Pericardium fibroblast (primary cell): ENCODE results near the gene RBM46. TPM values are rescaled to one million over a fixed set of nuclear protein-coding genes. Genes with fewer than 3 reads are reported as not detected.

Source experiments
- total RNA-seq: library from RNA; depleted of rRNA; stranded (reverse); fragments of >200 nt; gene quantifications from 2 replicates; pipeline ENCODE4 v1.2.3, GENCODE V29; 2015

Gene RBM46, protein sequence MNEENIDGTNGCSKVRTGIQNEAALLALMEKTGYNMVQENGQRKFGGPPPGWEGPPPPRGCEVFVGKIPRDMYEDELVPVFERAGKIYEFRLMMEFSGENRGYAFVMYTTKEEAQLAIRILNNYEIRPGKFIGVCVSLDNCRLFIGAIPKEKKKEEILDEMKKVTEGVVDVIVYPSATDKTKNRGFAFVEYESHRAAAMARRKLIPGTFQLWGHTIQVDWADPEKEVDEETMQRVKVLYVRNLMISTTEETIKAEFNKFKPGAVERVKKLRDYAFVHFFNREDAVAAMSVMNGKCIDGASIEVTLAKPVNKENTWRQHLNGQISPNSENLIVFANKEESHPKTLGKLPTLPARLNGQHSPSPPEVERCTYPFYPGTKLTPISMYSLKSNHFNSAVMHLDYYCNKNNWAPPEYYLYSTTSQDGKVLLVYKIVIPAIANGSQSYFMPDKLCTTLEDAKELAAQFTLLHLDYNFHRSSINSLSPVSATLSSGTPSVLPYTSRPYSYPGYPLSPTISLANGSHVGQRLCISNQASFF
- total RNA-seq = 0.34 TPM in 1 of 2 replicates, not detected in the other

DNA sequence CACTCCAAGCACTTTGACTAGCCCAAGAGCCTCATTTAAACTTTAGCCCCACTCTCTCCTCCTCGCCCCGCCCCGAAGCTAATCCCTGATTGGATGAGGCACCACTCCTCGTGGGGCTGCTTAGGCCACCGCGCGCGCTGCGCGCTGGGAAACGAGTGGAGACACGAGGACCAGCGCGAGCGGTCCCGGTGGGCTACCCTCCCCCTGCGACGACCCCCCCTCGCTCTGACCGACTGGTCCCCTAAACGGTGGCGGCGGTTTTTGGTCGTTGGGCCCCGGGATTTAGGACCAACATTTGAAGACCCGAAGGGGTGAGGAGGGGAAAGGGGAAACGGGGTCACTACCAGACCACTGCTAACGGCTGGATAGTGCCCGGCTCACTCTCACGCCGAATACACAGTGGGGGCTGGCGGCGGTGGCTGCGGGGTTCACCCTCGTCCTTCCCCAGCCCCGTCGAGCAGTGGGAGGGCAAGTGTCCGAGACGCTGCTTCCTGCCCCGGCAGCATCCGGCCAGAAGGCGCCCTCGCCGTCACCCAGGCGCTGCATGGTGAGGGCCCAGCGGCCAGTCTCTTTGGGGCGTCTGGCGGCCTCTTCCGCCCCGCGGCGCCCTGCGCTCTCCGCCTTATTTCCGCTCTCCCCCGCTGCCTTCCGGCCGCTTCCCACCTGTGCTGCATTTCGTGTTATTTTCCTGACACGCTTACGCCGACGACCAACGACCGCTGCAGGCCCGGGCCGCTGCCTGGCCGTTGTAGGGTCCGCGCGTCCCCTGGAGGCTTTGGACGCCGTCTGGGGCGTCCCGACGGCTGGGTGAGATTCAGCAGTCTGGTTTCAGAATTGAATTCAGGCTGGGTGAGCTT lies at the start of gene RBM46:
TSS of gene RBM46 (plus strand) at position 147 of the 857 bp plus-strand sequence. CDS start 15,481 bp downstream, outside the sequence.

DNA sequence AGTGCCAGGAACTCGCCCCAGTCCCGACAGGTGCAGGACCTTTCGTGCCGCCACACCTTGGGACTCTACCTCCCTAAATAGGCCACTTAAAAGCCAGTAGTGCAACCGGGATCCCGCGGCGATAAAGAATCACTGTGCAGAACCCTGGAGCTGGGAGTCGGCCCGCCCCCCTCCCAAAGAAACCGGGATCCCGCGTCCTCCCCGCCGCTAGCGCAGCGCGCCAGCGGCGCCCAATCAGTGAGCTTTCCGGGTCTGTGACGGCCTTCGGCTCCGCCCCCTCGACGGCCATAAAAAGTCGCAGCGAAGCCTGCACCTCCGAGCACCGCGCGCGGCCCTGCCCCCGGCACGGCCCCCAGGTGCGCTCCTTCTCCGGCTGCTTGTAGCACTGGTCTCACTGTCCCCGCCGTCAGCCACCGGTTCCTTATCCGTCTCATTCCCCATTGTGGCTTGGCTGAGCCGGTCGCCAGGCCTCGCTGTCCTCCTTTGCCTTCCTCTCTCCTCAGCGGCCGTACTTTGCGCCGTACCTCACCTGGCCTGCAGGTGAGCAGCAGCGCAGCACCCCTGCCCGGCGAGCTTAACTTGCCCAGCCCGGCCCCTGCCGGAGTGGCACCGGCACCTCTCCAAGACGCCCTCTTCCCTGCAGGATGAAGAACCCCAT lies 37.3 kb upstream of the RBM46 start, which contains the start of gene LRAT:
TSS of gene LRAT (plus strand) at position 318 of the 658 bp plus-strand sequence. CDS start at position 645, 327 bp downstream.

Other genes starting within 250 kb of the RBM46 start
- 39.6 and 41.6 TPM in 2 replicates for gene PLRG1, start 230.9 kb upstream of the RBM46 start, total RNA-seq
- gene FGB, start 218.3 kb upstream of the RBM46 start, total RNA-seq = not detected in 2 replicates
- gene FGA, start 190.5 kb upstream of the RBM46 start, total RNA-seq = not detected in 2 replicates
- not detected in 2 replicates for gene FGG, start 168.6 kb upstream of the RBM46 start, total RNA-seq
- gene LRAT, start 37.3 kb upstream of the RBM46 start, total RNA-seq = under 0.01 and 0.12 TPM in 2 replicates